Adrenal gland (tissue), 5 donors: ENCODE results near the gene TADA2A.

Source experiments
- CTCF ChIP-seq, 6 experiments: fragments of 450-650 bp in 4 of 6; fragments of 200-600 bp in 2 of 6; sonication (generic) in 1 of 6; IDR thresholded peaks; 1 replicate in 5 of 6; 2 replicates in 1 of 6; pipeline versions ENCODE4 v1.5.1 to v1.8.0; 2016 to 2021; ENCODE audit warnings: antibody characterized with exemption in 6 of 6, mild to moderate bottlenecking in 2 of 6, moderate library complexity in 1 of 6
- POLR2A ChIP-seq, 2 donors: fragments of 450-650 bp; IDR thresholded peaks; one replicate each; pipeline ENCODE4 v1.6.1; 2017; ENCODE audit warnings: antibody characterized with exemption in 2 of 2, mild to moderate bottlenecking in 2 of 2, moderate library complexity in 1 of 2
- donor health status: DM: no; HTN: no; CAD: no.

GRCh38 chr17:37422971-37423625 is 16.4 kb downstream of the TADA2A start:
- TF ChIP-seq POLR2A (IDR thresholded peaks at IDR 0.05) (no peak), CTCF (IDR thresholded peaks at IDR 0.05) (no peak)
